Measurements from ENCODE around the gene LRRC46. TPM values are rescaled to one million over a fixed set of nuclear protein-coding genes. Genes with fewer than 3 reads are reported as not detected.

Gene LRRC46, protein sequence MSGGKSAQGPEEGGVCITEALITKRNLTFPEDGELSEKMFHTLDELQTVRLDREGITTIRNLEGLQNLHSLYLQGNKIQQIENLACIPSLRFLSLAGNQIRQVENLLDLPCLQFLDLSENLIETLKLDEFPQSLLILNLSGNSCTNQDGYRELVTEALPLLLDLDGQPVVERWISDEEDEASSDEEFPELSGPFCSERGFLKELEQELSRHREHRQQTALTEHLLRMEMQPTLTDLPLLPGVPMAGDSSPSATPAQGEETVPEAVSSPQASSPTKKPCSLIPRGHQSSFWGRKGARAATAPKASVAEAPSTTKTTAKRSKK
- total RNA-seq (2022; extraction: Qiagen RNA extraction; ENCODE audit: low read depth) = 2.6 to 4.3 TPM (median 3.0 TPM) in 5 replicates

DNA sequence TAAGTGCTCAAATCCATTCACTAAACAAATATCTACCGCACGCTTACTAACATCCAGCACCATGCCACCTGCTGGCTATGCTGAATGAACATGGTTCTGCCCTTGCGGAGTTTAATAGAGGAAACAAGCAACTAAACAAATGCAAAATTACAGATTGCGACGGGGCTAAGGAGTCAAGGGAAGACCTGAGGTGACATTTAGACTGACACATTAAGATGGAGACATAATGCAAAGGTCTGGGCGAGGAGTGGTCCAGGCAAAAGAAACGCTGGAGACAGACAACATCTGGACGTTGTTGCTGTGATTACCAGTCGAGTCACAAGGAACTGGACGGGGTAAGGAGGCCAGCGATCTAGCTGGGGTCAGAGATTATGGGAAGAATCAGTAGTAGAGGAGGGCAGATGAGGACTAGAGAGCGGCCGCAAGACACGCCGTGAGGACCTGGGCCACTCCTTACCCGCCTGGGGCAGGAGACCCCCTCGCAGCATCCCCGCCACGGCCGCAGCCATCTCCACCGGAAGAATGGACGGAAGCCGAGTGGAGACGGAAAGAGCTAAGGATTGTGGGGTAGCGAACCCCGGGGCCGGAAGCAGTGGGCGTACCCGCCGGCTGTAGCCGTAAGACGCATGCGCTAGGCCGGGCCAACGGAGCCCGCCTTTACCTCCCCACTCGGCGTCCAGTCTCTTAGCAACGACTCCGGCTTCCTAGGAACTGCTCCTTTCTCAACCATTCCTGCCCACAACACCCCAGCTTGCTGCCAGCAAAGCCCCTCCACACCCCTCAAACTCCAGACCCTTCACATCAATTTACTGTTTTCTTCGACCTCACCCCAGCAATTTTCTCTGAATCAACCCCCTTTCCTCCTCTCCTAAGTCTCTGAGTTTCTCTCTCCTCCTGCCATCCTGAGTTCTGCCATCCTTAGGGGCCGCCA is at the start of gene LRRC46, which contains the start of gene MRPL10:
LRRC46 (plus strand) TSS at position 668 of the 931 bp plus-strand sequence. CDS start 320 bp downstream, outside the sequence.
MRPL10 (minus strand) TSS at position 539 of the 931 bp plus-strand sequence; CDS start at position 509, 30 bp downstream.

DNA sequence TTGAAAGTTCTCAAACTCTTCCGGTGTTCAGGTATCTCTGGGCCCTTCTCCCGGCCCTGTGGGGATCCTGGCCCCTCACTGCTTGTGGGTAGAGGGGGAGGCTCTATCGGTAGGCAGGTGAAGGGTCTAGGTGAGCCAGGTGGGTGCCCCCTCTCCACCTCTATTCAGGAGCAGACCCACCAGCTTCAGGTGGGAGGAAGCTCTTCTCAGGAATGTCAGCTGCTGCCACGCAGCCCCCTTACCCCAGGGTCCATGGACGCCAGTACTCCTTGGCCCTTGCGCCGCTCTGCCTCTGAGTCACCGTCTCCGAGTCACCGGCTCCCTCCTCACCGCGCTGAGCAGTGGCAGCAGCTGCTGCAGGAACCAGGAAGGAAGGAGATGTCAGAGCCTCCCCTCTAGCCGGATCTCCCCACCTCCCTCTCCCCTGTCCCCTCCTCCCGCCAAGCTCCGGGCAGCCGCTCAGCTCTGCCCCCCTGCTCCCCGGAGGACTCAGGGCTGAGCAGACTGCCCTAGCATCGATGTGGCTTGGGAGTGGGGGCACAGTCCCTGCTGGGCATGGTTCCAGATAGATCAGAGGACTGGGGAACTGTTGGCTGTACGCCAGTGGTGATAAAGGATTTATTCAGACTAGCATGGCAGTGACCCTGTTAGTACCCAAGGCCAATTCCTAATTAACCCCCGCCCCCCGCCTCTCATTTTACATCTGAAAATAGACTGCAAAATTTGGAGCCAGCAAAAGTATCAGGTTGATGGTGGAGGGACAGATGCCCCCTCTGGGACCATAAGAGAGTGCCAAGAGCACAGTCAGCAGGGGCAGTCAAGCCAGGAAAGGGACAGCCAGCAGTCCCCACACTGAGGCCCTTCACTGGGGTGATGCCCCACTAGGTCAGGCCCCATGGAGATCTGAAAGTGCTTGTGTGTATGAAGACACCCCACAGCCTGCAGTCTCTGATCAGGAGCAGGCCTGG is 9.8 kb upstream of the LRRC46 start, which contains the start of gene OSBPL7:
OSBPL7 (minus strand) TSS at position 371 of the 968 bp plus-strand sequence. CDS start 1,516 bp downstream, outside the sequence.

DNA sequence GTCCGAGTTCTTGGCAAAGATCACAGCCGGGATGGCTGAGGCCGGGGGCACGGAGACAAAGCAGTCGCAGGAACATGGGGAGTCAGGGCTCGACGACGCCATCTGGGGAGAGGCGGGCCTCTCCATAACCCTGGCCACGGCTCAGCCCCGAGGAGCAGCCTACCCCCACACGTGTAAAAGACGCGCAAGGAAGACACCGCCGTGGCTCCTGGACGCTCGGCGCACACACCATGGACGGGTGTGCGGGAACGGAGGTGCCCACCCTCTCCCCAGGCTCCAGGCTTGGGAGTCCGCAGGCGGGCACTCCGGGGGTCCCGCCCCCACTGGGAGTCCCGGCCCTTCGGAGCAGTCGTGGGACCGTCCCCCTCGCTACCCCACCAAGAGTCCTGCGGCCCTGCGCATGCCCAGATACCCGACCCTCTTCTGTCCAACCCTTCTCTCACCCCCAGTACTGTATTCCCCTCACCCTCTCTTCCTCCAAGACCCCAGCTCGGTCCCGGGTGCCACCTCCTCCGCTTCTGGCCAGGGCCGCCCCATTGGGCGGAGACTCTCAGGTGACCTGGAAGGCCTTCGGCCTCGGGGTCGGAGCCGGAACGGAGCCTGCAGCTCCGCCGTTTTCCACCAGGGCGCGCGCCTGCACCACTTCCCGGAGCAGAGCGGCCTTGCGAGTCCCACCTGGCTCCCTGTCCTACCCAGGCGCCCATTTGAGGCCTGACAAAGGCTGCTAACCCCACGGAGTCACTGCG is 9.4 kb downstream of the LRRC46 start, which contains the start of gene SCRN2:
SCRN2 (minus strand) TSS at position 532 of the 746 bp plus-strand sequence; CDS start at position 102, 430 bp downstream.

DNA sequence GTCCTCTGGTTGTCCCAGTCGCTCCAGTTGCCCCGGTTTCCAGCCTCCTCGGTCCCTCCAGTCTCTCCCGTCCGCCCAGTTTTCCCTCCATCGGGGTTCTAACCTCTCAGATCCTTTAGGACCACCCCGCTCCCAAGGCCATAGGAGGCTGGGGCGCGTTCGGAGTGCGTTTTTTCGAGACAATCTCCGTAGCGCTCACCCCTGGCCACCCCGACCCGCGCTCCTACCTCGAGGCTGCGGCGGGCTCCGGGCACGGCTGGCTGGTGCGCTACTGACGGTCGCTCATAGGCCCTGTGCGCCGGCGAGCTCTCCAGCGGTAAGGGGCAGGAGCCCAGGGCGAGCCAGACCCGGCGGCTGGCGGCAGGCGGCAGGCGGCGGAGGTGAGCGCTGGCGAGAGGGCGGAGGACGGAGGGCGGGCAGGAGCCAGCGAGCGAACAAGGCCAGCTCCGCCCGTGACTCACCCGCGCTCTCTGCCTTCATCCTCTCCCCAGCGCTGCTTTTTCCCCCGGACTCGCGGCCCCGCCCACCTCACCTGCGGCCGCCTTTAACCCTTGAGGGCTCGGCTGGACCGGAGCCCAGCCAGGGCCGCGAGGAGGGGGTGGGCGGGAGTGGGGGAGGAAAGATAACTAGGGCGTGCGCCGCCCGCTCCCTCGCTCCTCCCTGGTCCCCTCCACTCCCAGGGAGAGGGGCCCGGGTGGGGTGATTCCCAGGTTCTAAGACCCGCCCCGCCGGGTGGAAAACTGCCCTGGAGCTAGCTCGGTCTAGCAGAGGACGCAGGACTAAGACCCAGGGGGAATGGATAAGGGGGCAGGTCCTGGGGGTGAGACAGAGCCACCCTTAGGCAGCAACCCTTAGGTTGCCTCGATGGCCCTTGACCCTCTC is 19.5 kb downstream of the LRRC46 start, which contains the start of gene SP6:
SP6 (minus strand) TSS at position 472 of the 882 bp plus-strand sequence. CDS start 2,734 bp downstream, outside the sequence.

Other genes with a start within 250 kb of the LRRC46 start
- 302 to 358 TPM (median 327 TPM) in 5 replicates for gene KPNB1, start 181.8 kb upstream of the LRRC46 start, total RNA-seq (2022; extraction: Qiagen RNA extraction; ENCODE audit: low read depth)
- 5.1 to 6.1 TPM (median 5.4 TPM) in 5 replicates for gene TBKBP1, start 137.5 kb upstream of the LRRC46 start, total RNA-seq (2022; extraction: Qiagen RNA extraction; ENCODE audit: low read depth)
- 0.06 to 0.19 TPM (median 0.10 TPM) in 5 replicates for gene TBX21, start 98.4 kb upstream of the LRRC46 start, total RNA-seq (2022; extraction: Qiagen RNA extraction; ENCODE audit: low read depth)
- 11.2 to 18.1 TPM (median 16.4 TPM) in 5 replicates for gene OSBPL7, start 9.9 kb upstream of the LRRC46 start, total RNA-seq (2022; extraction: Qiagen RNA extraction; ENCODE audit: low read depth)
- gene MRPL10, start 129 bp upstream of the LRRC46 start, total RNA-seq (2022; extraction: Qiagen RNA extraction; ENCODE audit: low read depth) = 86.7 to 114 TPM (median 88.3 TPM) in 5 replicates
- gene SCRN2, start 9.6 kb downstream of the LRRC46 start, total RNA-seq (2022; extraction: Qiagen RNA extraction; ENCODE audit: low read depth) = 31.4 to 41.3 TPM (median 39.2 TPM) in 5 replicates
- 3.4 to 4.4 TPM (median 4.1 TPM) in 5 replicates for gene SP6, start 19.5 kb downstream of the LRRC46 start, total RNA-seq (2022; extraction: Qiagen RNA extraction; ENCODE audit: low read depth)
- 16.1 to 19.0 TPM (median 17.7 TPM) in 5 replicates for gene SP2, start 64.6 kb downstream of the LRRC46 start, total RNA-seq (2022; extraction: Qiagen RNA extraction; ENCODE audit: low read depth)
- gene PNPO, start 109.9 kb downstream of the LRRC46 start, total RNA-seq (2022; extraction: Qiagen RNA extraction; ENCODE audit: low read depth) = 20.8 to 24.7 TPM (median 24.1 TPM) in 5 replicates
- 0.81 to 1.1 TPM (median 0.92 TPM) in 5 replicates for gene PRR15L, start 126.2 kb downstream of the LRRC46 start, total RNA-seq (2022; extraction: Qiagen RNA extraction; ENCODE audit: low read depth)
- 99.2 to 115 TPM (median 111 TPM) in 5 replicates for gene CDK5RAP3, start 139.4 kb downstream of the LRRC46 start, total RNA-seq (2022; extraction: Qiagen RNA extraction; ENCODE audit: low read depth)
- 13.9 to 19.5 TPM (median 17.4 TPM) in 5 replicates for gene COPZ2, start 206.1 kb downstream of the LRRC46 start, total RNA-seq (2022; extraction: Qiagen RNA extraction; ENCODE audit: low read depth)
- gene NFE2L1, start 216.7 kb downstream of the LRRC46 start, total RNA-seq (2022; extraction: Qiagen RNA extraction; ENCODE audit: low read depth) = 102 to 120 TPM (median 114 TPM) in 5 replicates

All from A549 treated with GW870086 at 1 μM for 4 hours (cell line).